HUES64 (cell line): ENCODE data around the gene ABHD10. TPM values are rescaled to one million over a fixed set of nuclear protein-coding genes. Genes with fewer than 3 reads are reported as not detected.

Experiments
- H3K27ac ChIP-seq: 2 replicates; pipeline ENCODE4 v1.7.0; 2013; ENCODE audit warnings: low read depth, low read length, inconsistent platforms
- H3K27me3 ChIP-seq: 2 replicates; pipeline ENCODE4 v1.6.1; 2013; ENCODE audit warnings: mild to moderate bottlenecking, low read length; ENCODE audit not compliant: insufficient read depth
- H3K36me3 ChIP-seq: 2 replicates; pipeline ENCODE4 v1.6.1; 2013; ENCODE audit warnings: mild to moderate bottlenecking, low read length; ENCODE audit not compliant: insufficient read depth
- H3K4me1 ChIP-seq: 2 replicates; pipeline ENCODE4 v1.6.1; 2013; ENCODE audit warnings: mild to moderate bottlenecking, low read length, moderate library complexity; ENCODE audit not compliant: insufficient read depth
- H3K4me3 ChIP-seq: 2 replicates; pipeline ENCODE4 v1.5.1; 2013; ENCODE audit warnings: mild to moderate bottlenecking, low read length, moderate library complexity
- H3K9ac ChIP-seq: 2 replicates; pipeline ENCODE4 v1.6.1; 2013; ENCODE audit warnings: mild to moderate bottlenecking, low read depth, low read length
- H3K9me3 ChIP-seq: 2 replicates; pipeline ENCODE4 v1.6.1; 2013; ENCODE audit warnings: low read depth, low read length; ENCODE audit not compliant: insufficient read depth
- WGBS: fragments of 150-250, 120-280 bp; methylation state at CpG from one replicate; pipeline ENCODE4 v1.1.7; 2013; ENCODE audit warnings: missing lambda C conversion rate; 5-methylcytosine and 5-hydroxymethylcytosine counted together
- polyA plus RNA-seq, 2 experiments: library from polyadenylated mRNA; stranded (reverse); fragments of 50-300 nt; gene quantifications; one replicate each; pipeline ENCODE4 v1.2.3, GENCODE V29; 2013

ABHD10 gene
- 26.2 TPM for polyA plus RNA-seq (2013, experiment 1 of 2)
- polyA plus RNA-seq (2013, experiment 2 of 2): 29.4 TPM

GRCh38 chr3:111978583-111979433 lies at the start of gene ABHD10:
TSS of gene ABHD10 (plus strand) at chr3:111979026. CDS start at chr3:111979062, 36 bp downstream.
- Histone ChIP-seq H3K4me3 (peak within 1 kb of the TSS; percentile 96), H3K9me3 (no peaks in the 10 kb centered on the region), H3K4me1 (peaks cover 7% of the 10 kb centered on the region), H3K27me3 (no peaks in the 10 kb centered on the region), H3K27ac (peak within 1 kb of the TSS; percentile 71), H3K36me3 (peaks cover 15% of the 10 kb centered on the region), H3K9ac (peak within 1 kb of the TSS; percentile 87)
- 3% methylated on average over 61 of the region's 61 CpGs for WGBS

DNA sequence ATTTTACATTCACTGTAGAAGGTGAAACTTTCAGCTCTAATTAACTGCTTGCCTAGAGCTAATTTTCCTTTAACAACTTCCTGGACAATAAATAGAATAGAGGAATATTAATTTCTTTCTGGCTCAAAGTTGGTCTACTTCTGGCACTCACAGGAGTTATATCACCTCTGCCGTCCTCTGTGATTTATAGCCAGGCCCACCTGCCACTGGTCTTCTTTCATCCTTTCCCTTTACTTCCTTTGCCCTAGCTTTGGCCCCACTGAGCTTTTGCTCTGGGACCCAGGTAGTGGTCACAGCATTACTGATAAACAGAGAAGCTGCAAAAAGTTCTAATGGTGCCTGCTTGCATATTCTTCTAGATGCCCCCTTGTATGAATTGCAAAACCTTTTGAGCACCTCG lies 49.3 kb upstream of the ABHD10 start:
- Histone ChIP-seq H3K9ac (no peak overlapping the region), H3K4me1 (peaks cover 7% of the 10 kb centered on the region; the same call in 1 of the 2 replicates), H3K27me3 (no peaks in the 10 kb centered on the region), H3K9me3 (no peaks in the 10 kb centered on the region), H3K4me3 (no peak overlapping the region), H3K36me3 (peaks cover 14% of the 10 kb centered on the region; the same call in 1 of the 2 replicates), H3K27ac (no peak overlapping the region)
- WGBS: 78% methylated on average over 2 of the region's 2 CpGs

GRCh38 chr3:111932946-111933345 lies 45.9 kb upstream of the ABHD10 start:
- H3K4me3 ChIP-seq: no peak overlapping the region
- no peaks in the 10 kb centered on the region for H3K27me3 ChIP-seq
- WGBS: 99% methylated on average over 3 of the region's 3 CpGs
- H3K27ac ChIP-seq: no peak overlapping the region
- H3K36me3 ChIP-seq: peaks cover 14% of the 10 kb centered on the region; the same call in 1 of the 2 replicates
- peaks cover 7% of the 10 kb centered on the region; the same call in 1 of the 2 replicates for H3K4me1 ChIP-seq
- no peak overlapping the region for H3K9ac ChIP-seq
- no peaks in the 10 kb centered on the region for H3K9me3 ChIP-seq

GRCh38 chr3:111936191-111936841 lies 42.5 kb upstream of the ABHD10 start:
- Histone ChIP-seq H3K27ac (no peak overlapping the region), H3K4me3 (no peak overlapping the region), H3K27me3 (no peaks in the 10 kb centered on the region), H3K36me3 (peaks cover 36% of the 10 kb centered on the region), H3K9me3 (no peaks in the 10 kb centered on the region), H3K9ac (no peak overlapping the region), H3K4me1 (no peaks in the 10 kb centered on the region)

DNA sequence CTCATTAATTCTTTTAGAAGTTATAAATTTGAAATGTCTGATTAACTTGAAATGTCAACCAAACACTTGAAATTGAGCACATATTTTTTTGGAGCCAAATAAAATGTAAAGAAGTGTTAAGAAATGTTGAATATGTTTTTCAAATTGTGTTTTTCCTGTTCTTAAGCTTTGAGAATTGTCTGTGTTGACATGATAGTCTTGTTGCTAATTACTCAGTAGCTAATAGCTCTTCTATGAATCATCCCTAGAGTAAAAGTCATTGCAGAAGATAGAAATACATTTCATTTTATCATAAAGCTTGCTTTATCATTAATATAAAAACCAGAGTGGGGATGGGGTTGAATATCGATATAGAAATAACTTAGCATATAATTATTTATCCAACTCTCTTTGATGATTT lies 41.9 kb upstream of the ABHD10 start:
- Histone ChIP-seq H3K9ac (no peak overlapping the region), H3K27me3 (no peaks in the 10 kb centered on the region), H3K4me1 (no peaks in the 10 kb centered on the region), H3K27ac (no peak overlapping the region), H3K36me3 (peaks cover 41% of the 10 kb centered on the region), H3K9me3 (no peaks in the 10 kb centered on the region), H3K4me3 (no peak overlapping the region)
- WGBS: no CpG with 5 or more reads among the region's 1 CpG

DNA sequence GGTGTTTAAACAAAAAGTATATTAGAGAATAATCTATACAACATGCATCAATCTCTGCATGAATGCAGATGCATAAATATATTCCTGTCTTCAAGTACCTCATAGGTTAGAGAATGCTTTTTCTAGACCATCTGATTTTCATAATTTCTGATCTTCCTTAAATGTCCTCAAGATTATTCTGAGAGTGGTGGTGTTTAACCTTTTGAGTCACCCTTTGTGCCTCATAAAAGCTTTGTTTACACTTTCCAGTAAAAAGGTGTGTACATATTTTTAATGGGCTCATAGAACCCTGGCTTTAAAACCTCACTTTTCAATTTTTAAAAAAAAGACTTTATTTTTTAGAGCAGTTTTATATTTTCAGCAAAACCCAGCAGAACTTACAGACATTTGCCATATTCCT lies 41.0 kb upstream of the ABHD10 start:
- Histone ChIP-seq H3K27ac (no peak overlapping the region), H3K9me3 (no peaks in the 10 kb centered on the region), H3K4me1 (no peaks in the 10 kb centered on the region), H3K27me3 (no peaks in the 10 kb centered on the region), H3K4me3 (no peak overlapping the region), H3K36me3 (peaks cover 40% of the 10 kb centered on the region), H3K9ac (no peak overlapping the region)

DNA sequence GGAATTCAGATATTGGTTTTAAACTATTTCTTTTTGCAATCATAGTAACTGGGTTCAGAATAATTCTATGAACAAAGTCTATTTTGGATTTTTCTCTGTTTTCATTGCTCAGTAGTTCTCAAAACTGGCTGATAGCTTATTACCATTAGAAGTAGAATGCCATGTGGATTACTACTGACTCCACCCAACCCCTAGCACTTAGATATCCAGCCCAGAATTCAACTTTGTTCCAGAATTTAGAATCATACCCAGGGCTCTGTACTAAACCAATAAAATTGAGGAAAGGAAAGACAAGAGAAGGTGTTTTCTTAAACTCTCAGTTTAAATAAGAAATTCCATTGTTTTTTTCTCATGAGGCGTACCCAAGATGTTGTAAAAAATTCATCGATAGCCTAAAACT lies 39.0 kb upstream of the ABHD10 start:
- Histone ChIP-seq H3K4me1 (no peaks in the 10 kb centered on the region), H3K9ac (no peak overlapping the region), H3K9me3 (no peaks in the 10 kb centered on the region), H3K27ac (no peak overlapping the region), H3K4me3 (no peak overlapping the region), H3K36me3 (peaks cover 44% of the 10 kb centered on the region), H3K27me3 (no peaks in the 10 kb centered on the region)
- 99% methylated on average over 2 of the region's 2 CpGs for WGBS

- no peaks in the 10 kb centered on the region for H3K4me1 ChIP-seq
- H3K27me3 ChIP-seq: no peaks in the 10 kb centered on the region
- 100% methylated on average over 2 of the region's 2 CpGs for WGBS
- H3K9ac ChIP-seq: no peak overlapping the region
- no peak overlapping the region for H3K4me3 ChIP-seq
- H3K27ac ChIP-seq: no peak overlapping the region
- H3K9me3 ChIP-seq: no peaks in the 10 kb centered on the region
- H3K36me3 ChIP-seq: peaks cover 49% of the 10 kb centered on the region
Measured at GRCh38 chr3:111943533-111943932, 35.3 kb upstream of the ABHD10 start.

- Histone ChIP-seq H3K9ac (no peak overlapping the region), H3K9me3 (no peaks in the 10 kb centered on the region), H3K27ac (no peak overlapping the region), H3K4me1 (no peaks in the 10 kb centered on the region), H3K36me3 (peaks cover 44% of the 10 kb centered on the region), H3K4me3 (no peak overlapping the region), H3K27me3 (no peaks in the 10 kb centered on the region)
- WGBS: 100% methylated on average over 4 of the region's 4 CpGs
Measured at GRCh38 chr3:111944372-111944771, 34.5 kb upstream of the ABHD10 start.

DNA sequence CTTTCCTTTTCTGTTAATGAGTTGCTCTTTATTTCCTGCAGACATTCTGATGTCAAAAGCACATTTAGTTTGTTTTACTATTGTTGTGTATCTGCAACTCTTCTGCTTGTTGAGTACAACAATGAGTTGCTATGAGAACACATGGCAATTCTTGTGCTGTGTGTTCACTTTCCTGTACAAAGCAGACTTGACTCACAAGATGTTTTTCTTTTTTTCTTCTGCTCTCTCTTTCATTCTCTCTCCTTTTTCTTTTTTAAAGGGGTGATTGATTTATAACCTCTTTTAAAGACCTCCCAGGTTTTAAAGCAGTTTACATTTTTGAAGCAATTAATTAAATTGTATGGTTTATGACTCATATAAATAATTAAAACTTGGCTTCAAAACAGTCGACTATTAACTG lies 31.6 kb upstream of the ABHD10 start:
- 86% methylated on average over 1 of the region's 1 CpG for WGBS
- no peaks in the 10 kb centered on the region for H3K4me1 ChIP-seq
- no peaks in the 10 kb centered on the region for H3K27me3 ChIP-seq
- no peak overlapping the region for H3K4me3 ChIP-seq
- no peak overlapping the region for H3K27ac ChIP-seq
- H3K9ac ChIP-seq: no peak overlapping the region
- peaks cover 22% of the 10 kb centered on the region for H3K36me3 ChIP-seq
- no peaks in the 10 kb centered on the region for H3K9me3 ChIP-seq

GRCh38 chr3:111948786-111949185 lies 30.0 kb upstream of the ABHD10 start:
- H3K36me3 ChIP-seq: peaks cover 8% of the 10 kb centered on the region
- 93% methylated on average over 9 of the region's 9 CpGs for WGBS
- H3K27ac ChIP-seq: no peak overlapping the region
- H3K27me3 ChIP-seq: no peaks in the 10 kb centered on the region
- no peak overlapping the region for H3K4me3 ChIP-seq
- no peaks in the 10 kb centered on the region for H3K9me3 ChIP-seq
- peaks cover 5% of the 10 kb centered on the region; the same call in 1 of the 2 replicates for H3K4me1 ChIP-seq
- H3K9ac ChIP-seq: no peak overlapping the region
